ENCODE results near the gene ATP4B. TPM values are rescaled to one million over a fixed set of nuclear protein-coding genes. Genes with fewer than 3 reads are reported as not detected.

Gene ATP4B
- total RNA-seq, 4 donors from 2014 or later, result not detected

GRCh38 chr13:113637262-113638160 lies 20.5 kb downstream of the ATP4B start:
- DNase-seq, result no peak
- peaks cover 0 to 3% (median 0%) of the 10 kb centered on the region in 3 donors for H3K9me3 ChIP-seq
- intact Hi-C loops (cut with DNase I), result no loop called here
- H3K27ac ChIP-seq, result no peak overlapping the region
- 90% methylated on average over 15 to 22 of the region's 30 CpGs for WGBS, 2 donors
- H3K27me3 ChIP-seq, result no peaks in the 10 kb centered on the region
- H3K4me3 ChIP-seq, result no peak overlapping the region
- H3K36me3 ChIP-seq, result peaks cover 37 to 100% (median 42%) of the 10 kb centered on the region in 3 donors
- TF ChIP-seq POLR2A (IDR thresholded peaks at IDR 0.05) (no peak), CTCF (IDR thresholded peaks at IDR 0.05) (no peak)
- H3K4me1 ChIP-seq, result no peaks in the 10 kb centered on the region

GRCh38 chr13:113636266-113636963 lies 21.6 kb downstream of the ATP4B start:
- DNase-seq, result no peak
- H3K4me1 ChIP-seq, result no peaks in the 10 kb centered on the region
- TF ChIP-seq CTCF (IDR thresholded peaks at IDR 0.05) (no peak), POLR2A (IDR thresholded peaks at IDR 0.05) (no peak)
- H3K4me3 ChIP-seq, result no peak overlapping the region
- no peaks in the 10 kb centered on the region for H3K27me3 ChIP-seq
- intact Hi-C loops (cut with DNase I), result no loop called here
- H3K27ac ChIP-seq, result no peak overlapping the region
- 91 to 95% methylated on average over 20 of the region's 24 CpGs for WGBS, 2 donors
- H3K9me3 ChIP-seq, result no peaks in the 10 kb centered on the region
- H3K36me3 ChIP-seq, result peaks cover 43 to 100% (median 51%) of the 10 kb centered on the region in 3 donors

GRCh38 chr13:113635709-113636108 lies 22.3 kb downstream of the ATP4B start:
- H3K4me1 ChIP-seq, result no peaks in the 10 kb centered on the region
- no peak for DNase-seq
- no peak overlapping the region for H3K4me3 ChIP-seq
- 95 to 100% methylated on average over 5 to 16 of the region's 25 CpGs for WGBS, 2 donors
- TF ChIP-seq CTCF (IDR thresholded peaks at IDR 0.05), result no peak
- no peak for TF ChIP-seq POLR2A (IDR thresholded peaks at IDR 0.05)
- no peaks in the 10 kb centered on the region for H3K27me3 ChIP-seq
- intact Hi-C loops (cut with DNase I), result no loop called here
- H3K27ac ChIP-seq, result no peak overlapping the region
- peaks cover 43 to 100% (median 51%) of the 10 kb centered on the region in 3 donors for H3K36me3 ChIP-seq
- no peaks in the 10 kb centered on the region for H3K9me3 ChIP-seq

- Histone ChIP-seq H3K27me3 (no peaks in the 10 kb centered on the region), H3K9me3 (no peaks in the 10 kb centered on the region), H3K27ac (no peak overlapping the region), H3K36me3 (peaks cover 43 to 100% (median 45%) of the 10 kb centered on the region in 3 donors), H3K4me1 (no peaks in the 10 kb centered on the region), H3K4me3 (no peak overlapping the region)
- WGBS, 2 donors, result 80% methylated on average over 2 of the region's 7 CpGs; no CpG with 5 or more reads in 1 of the 2 donors
- intact Hi-C loops (cut with DNase I), result no loop called here
- TF ChIP-seq POLR2A (IDR thresholded peaks at IDR 0.05) (no peak), CTCF (IDR thresholded peaks at IDR 0.05) (no peak)
- DNase-seq, result no peak
Observed at GRCh38 chr13:113635048-113635420, 23.0 kb downstream of the ATP4B start.
